AG04450 (cell line): ENCODE data around the gene CORO2B. TPM values are rescaled to one million over a fixed set of nuclear protein-coding genes. Genes with fewer than 3 reads are reported as not detected.

Source experiments
- CTCF ChIA-PET: fragments of 300-600, 350-600 bp; formaldehyde crosslinking; extraction: SDS; loops from one replicate; lab custom pipeline; 2022; ENCODE audit warnings: antibody characterized with exemption, inconsistent platforms; lab: Charles Lee
- POLR2A ChIA-PET: fragments of 350-600 bp; formaldehyde crosslinking; extraction: SDS; loops from one replicate; lab custom pipeline; 2021; ENCODE audit warnings: antibody characterized with exemption, inconsistent platforms; lab: Yijun Ruan, JAX
- DNase-seq: peaks from one replicate; pipeline ENCODE4 v3.0.0-alpha.2; 2011; ENCODE audit warnings: low read depth, low spot score
- H3K27ac ChIP-seq: one replicate; pipeline ENCODE4 v1.5.1; 2012; ENCODE audit warnings: low read depth, low read length, control low read depth
- H3K27me3 ChIP-seq: one replicate; pipeline ENCODE4 v1.6.0; 2012; ENCODE audit warnings: low read length; ENCODE audit not compliant: control insufficient read depth, insufficient read depth
- H3K4me3 ChIP-seq: 2 replicates; pipeline ENCODE4 v1.5.1; 2011; ENCODE audit warnings: mild to moderate bottlenecking, low read depth, low read length, control low read depth
- H3K9me3 ChIP-seq: 2 replicates; pipeline ENCODE4 v1.5.1; 2012; ENCODE audit warnings: low read length; ENCODE audit not compliant: control insufficient read depth, insufficient read depth
- polyA minus RNA-seq: library from RNA; depleted of rRNA, polyadenylated mRNA; stranded (reverse); fragments of >200 nt; gene quantifications from 2 replicates; pipeline ENCODE4 v1.2.3, GENCODE V29; 2011; rRNA and poly(A)+ RNA removed
- polyA plus RNA-seq: library from polyadenylated mRNA; depleted of rRNA; stranded (reverse); fragments of >200 nt; gene quantifications from 2 replicates; pipeline ENCODE4 v1.2.3, GENCODE V29; 2011; rRNA removed
- TF ChIP-seq, protein P1 (sequence below): IDR thresholded peaks from 2 replicates; pipeline ENCODE4 v1.5.1; 2011; ENCODE audit warnings: low read depth, low read length, control low read depth, inconsistent platforms

CORO2B gene, protein sequence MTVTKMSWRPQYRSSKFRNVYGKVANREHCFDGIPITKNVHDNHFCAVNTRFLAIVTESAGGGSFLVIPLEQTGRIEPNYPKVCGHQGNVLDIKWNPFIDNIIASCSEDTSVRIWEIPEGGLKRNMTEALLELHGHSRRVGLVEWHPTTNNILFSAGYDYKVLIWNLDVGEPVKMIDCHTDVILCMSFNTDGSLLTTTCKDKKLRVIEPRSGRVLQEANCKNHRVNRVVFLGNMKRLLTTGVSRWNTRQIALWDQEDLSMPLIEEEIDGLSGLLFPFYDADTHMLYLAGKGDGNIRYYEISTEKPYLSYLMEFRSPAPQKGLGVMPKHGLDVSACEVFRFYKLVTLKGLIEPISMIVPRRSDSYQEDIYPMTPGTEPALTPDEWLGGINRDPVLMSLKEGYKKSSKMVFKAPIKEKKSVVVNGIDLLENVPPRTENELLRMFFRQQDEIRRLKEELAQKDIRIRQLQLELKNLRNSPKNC
- polyA plus RNA-seq = 16.1 and 22.0 TPM in 2 replicates
- polyA minus RNA-seq = 19.9 and 25.4 TPM in 2 replicates

DNA sequence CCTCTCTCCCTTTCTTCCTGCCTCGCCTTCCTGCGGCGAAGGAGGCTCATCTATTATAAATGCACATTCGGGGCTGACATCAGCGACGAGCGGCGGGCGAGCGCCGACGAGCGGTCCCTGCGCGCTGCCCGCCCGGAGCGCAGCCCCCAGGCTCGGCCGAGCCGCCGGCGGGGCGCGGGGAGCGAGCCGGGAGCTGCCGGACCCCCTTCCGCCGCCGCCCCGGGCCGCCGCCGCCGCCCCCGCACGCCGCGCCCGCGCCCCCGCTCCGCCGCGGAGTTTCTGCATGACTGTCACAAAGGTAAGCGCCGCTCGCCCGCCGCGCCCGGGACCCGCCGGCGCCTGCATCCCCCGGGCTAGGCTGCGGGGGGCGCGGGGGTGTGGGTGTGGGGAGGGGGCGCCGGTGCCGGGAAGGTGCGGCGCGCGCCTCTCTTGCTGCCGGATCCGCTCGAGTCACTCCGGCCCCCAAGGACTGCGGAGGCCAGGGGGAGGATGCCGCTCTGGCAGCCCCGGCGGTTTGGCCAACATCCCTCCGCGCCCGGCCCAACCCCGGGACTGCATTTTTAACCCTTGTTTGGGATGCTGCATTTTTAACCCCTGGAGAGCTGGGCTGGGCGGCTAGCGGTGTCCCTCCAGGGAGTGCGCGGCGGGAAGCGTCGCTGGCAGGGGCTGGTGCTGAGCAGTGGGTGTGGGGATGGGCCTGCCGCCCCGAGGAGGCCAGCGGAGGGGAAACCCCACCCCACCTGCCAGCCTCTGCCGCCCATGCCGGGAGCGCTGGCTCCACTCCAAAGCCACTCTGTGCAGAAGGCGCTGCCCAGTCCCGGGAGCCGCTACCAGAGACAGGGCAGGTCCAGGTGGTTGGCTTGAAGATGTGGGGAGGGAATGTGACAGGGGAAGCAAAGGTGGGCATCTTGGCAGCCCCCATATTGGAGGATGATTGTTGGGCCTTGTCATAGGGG, at the start of gene CORO2B:
Gene CORO2B (plus strand): TSS at position 14 of the 956 bp plus-strand sequence. CDS start 270 bp downstream, at position 284.
- no peak for DNase-seq
- H3K9me3 ChIP-seq = no peaks in the 10 kb centered on the region

DNA sequence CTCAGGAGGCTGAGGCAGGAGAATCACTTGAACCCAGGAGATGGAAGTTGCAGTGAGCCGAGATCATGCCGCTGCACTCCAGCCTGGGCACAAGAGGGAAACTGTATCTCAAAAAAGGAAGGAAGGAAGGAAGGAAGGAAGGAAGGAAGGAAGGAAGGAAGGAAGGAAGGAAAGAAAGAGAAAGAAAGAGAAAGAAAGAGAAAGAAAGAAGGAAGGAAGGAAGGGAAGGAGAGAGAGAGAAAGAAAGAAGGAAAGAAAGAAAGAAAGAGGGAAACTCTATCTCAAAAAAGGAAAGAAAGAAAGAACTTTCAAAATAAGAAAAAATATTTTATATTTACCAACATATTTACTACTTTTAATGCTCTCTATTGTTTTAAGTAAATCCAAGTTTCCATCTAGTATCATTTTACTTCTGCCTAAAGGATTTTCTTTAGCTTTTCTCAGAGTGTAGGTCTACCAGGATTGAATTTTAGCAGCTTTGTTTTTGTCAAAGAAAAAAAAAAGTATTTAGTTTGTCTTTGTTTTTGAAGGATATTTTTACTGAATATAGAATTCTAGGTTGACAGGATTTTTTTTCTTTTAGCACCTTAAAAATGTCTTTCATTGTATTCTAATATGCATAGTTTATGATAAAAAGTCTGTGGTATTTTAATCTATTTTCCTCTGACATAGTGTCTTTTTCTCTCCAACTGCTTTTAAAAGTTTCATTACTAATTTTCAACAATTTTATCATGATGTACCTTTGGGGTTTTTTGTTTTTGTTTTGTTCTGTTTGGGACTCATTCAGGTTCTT, 47.2 kb upstream of the CORO2B start:
- DNase-seq = no peak
- ChIA-PET CTCF (interaction anchor here (1.2 kb wide), 1 partner anchor 225 kb away, joined by 3 read pairs; no protein-coding TSS in a partner anchor), POLR2A (no interaction called here)
- H3K4me3 ChIP-seq = no peak overlapping the region
- H3K9me3 ChIP-seq = peaks cover 3% of the 10 kb centered on the region; the same call in 1 of the 2 replicates
- H3K27ac ChIP-seq = no peak overlapping the region
- no peaks in the 10 kb centered on the region for H3K27me3 ChIP-seq
- TF ChIP-seq, protein P1, sequence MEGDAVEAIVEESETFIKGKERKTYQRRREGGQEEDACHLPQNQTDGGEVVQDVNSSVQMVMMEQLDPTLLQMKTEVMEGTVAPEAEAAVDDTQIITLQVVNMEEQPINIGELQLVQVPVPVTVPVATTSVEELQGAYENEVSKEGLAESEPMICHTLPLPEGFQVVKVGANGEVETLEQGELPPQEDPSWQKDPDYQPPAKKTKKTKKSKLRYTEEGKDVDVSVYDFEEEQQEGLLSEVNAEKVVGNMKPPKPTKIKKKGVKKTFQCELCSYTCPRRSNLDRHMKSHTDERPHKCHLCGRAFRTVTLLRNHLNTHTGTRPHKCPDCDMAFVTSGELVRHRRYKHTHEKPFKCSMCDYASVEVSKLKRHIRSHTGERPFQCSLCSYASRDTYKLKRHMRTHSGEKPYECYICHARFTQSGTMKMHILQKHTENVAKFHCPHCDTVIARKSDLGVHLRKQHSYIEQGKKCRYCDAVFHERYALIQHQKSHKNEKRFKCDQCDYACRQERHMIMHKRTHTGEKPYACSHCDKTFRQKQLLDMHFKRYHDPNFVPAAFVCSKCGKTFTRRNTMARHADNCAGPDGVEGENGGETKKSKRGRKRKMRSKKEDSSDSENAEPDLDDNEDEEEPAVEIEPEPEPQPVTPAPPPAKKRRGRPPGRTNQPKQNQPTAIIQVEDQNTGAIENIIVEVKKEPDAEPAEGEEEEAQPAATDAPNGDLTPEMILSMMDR = no peak

More for the DNA sequence above, at the start of gene CORO2B:
- TF ChIP-seq, protein P1 = no peak
- Histone ChIP-seq H3K4me3 (peak within 1 kb of the TSS; percentile 70), H3K27ac (no peak within 1 kb of the TSS), H3K27me3 (peaks cover 2% of the 10 kb centered on the region)
- CTCF ChIA-PET = interaction anchor here (1.8 kb wide), 1 partner anchor 95 kb away, joined by 7 read pairs; no protein-coding TSS in a partner anchor
- POLR2A ChIA-PET = no interaction called here

DNA sequence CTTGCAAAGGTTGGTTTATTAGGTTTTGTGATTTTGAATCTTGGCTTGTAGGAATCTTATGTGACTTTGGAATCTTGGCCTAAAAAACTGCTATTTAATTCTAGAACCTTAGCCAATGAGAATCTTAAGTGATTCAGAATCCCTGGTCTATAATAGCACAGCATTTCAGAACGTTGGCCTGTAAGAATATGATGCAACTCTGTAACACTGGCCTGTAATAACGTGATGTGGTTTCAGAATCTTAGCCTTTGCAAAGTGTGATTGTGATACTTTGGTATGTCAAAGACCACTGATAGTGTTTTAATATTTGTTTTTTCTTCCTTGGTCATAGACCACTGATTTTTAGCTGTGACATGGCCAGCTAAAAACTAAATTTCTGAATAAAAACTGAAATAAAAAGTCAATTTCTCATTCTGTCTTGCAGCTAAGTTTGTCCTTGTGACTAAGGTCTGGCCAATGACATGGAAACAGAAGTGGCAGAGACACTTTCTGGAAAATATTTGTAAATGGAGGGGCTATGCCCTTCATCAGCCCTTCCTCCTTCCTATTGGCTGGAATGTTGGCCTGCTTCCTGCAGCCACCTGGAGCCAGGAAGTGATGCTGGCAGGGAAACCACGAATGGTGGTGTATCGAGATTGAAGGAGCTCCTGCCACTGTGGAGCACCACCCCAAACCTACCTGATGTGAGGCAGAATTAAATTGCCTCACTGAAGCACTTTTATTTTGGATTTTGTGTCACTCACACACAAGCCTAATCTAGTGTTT, 42.3 kb upstream of the CORO2B start:
- TF ChIP-seq, protein P1 = no peak
- POLR2A ChIA-PET = no interaction called here
- CTCF ChIA-PET = interaction anchor here (1.1 to 1.8 kb wide), 3 partner anchors 13 to 230 kb away, joined by 3 to 5 read pairs (median 5); no protein-coding TSS in a partner anchor
- Histone ChIP-seq H3K27ac (peak overlapping the region; percentile 94), H3K27me3 (no peaks in the 10 kb centered on the region), H3K9me3 (peaks cover 3% of the 10 kb centered on the region), H3K4me3 (no peak overlapping the region)
- peak; percentile 90 for DNase-seq

DNA sequence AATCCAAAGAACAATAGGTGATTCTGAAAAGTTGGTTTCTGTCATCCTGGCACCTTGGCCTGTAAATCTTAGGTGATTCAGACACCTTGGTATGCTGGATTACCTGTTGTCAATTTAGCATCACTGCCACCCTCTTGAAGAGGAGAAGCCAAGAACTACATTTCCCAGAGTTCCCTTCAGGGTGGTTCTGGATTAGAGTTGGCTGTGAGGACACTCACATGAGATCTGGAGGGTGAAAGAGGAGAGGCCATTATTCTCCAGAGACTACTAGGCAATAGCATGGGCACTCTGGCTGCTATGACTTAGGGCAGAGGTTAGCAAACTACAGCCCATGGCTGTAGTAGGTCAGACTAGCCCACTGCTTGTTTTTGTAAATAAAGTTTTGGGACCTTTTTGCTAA, 41.7 kb upstream of the CORO2B start:
- no peaks in the 10 kb centered on the region for H3K27me3 ChIP-seq
- POLR2A ChIA-PET = no interaction called here
- H3K4me3 ChIP-seq = no peak overlapping the region
- H3K27ac ChIP-seq = peak overlapping the region; percentile 94
- DNase-seq = no peak
- H3K9me3 ChIP-seq = peaks cover 3% of the 10 kb centered on the region
- TF ChIP-seq, protein P1 = no peak
- CTCF ChIA-PET = interaction anchor here (1.1 to 1.8 kb wide), 3 partner anchors 13 to 231 kb away, joined by 3 to 5 read pairs (median 5); no protein-coding TSS in a partner anchor
